ENCODE results near the gene PAIP2B. TPM values are rescaled to one million over a fixed set of nuclear protein-coding genes. Genes with fewer than 3 reads are reported as not detected.

Gene PAIP2B
- total RNA-seq (2012; rRNA removed): 0.18 and 0.28 TPM in 2 replicates
- 0.14 and 0.15 TPM in 2 replicates for polyA plus RNA-seq (2012; rRNA removed)
- 0.03 and 0.04 TPM in 2 replicates for polyA plus RNA-seq (2012; cell fraction: cytosol; rRNA removed)
- 0.01 and 0.10 TPM in 2 replicates for polyA plus RNA-seq (2012; cell fraction: nucleus; rRNA removed; ENCODE audit: low replicate concordance)
- percentile 17 among the genes with signal in this experiment for Bru-seq, nascent RNA
- percentile 15 among the genes with signal in this experiment for BruChase-seq, experiment 1, labeled RNA remaining after a 6-hour chase
- BruChase-seq, experiment 2, labeled RNA remaining after a 2-hour chase: percentile 11 among the genes with signal in this experiment
- long read RNA-seq: 0 reads

- DNase-seq: peak; percentile 97
- intact Hi-C loops (cut with micrococcal nuclease): no loop called here
- Histone ChIP-seq H2BK120ac (ENCODE audit: low read depth, low read length) (no peak within 1 kb of the TSS), H4K91ac (ENCODE audit: insufficient read depth, low read depth, low read length) (no peak within 1 kb of the TSS), H3K9me3 (ENCODE audit: control insufficient read depth, insufficient read depth, low read length) (no peaks in the 10 kb centered on the region), H2AK5ac (ENCODE audit: low read depth, low read length) (no peak within 1 kb of the TSS), H3K4me1 (ENCODE audit: control insufficient read depth, insufficient read depth, low read length) (peaks cover 2% of the 10 kb centered on the region; the same call in 1 of the 2 replicates), H2BK15ac (ENCODE audit: low read depth, low read length) (no peak within 1 kb of the TSS), H3K14ac (replicated peaks; ENCODE audit: low read depth, low read length) (no peak within 1 kb of the TSS; the same call in 1 of the 2 replicates), H3K79me1 (ENCODE audit: low read depth in 1 of 2, low read length in 2 of 2) (no peaks in the 10 kb centered on the region), H2BK5ac (ENCODE audit: low read depth, low read length, poor library complexity, severe bottlenecking) (no peak within 1 kb of the TSS), H4K8ac (ENCODE audit: low read depth in 2 of 2, low read length in 2 of 2) (no peak within 1 kb of the TSS), H3K36me3 (ENCODE audit: control insufficient read depth, insufficient read depth, low read length) (no peaks in the 10 kb centered on the region), H3K4ac (ENCODE audit: low read depth, low read length) (no peak within 1 kb of the TSS), H3K27ac (ENCODE audit: insufficient read depth, low read length) (no peak within 1 kb of the TSS), H3K4me3 (ENCODE audit: insufficient read depth, low read depth, low read length) (peak within 1 kb of the TSS; percentile 57), H2AK9ac (replicated peaks; ENCODE audit: low read depth, low read length, poor library complexity) (peak within 1 kb of the TSS; percentile 73), H2AFZ (replicated peaks; ENCODE audit: low read length, poor library complexity) (peak within 1 kb of the TSS; percentile 97), H3K4me2 (ENCODE audit: low read depth, low read length) (peak within 1 kb of the TSS; percentile 83), H2BK20ac (ENCODE audit: low read depth, low read length) (no peak within 1 kb of the TSS), H3K9me1 (ENCODE audit: insufficient read depth, low read length) (no peaks in the 10 kb centered on the region), H3K23ac (ENCODE audit: low read depth, low read length) (no peak within 1 kb of the TSS), H3K27me3 (ENCODE audit: control insufficient read depth, insufficient read depth, low read length) (peaks cover 4% of the 10 kb centered on the region; the same call in 1 of the 2 replicates), H3K9ac (ENCODE audit: low read depth, low read length) (no peak within 1 kb of the TSS), H3K56ac (ENCODE audit: extremely low read depth, insufficient read depth, low read length) (no peak within 1 kb of the TSS), H3K18ac (ENCODE audit: low read depth, low read length) (no peak within 1 kb of the TSS), H4K20me1 (ENCODE audit: insufficient read depth, low read length) (no peaks in the 10 kb centered on the region), H4K5ac (ENCODE audit: low read depth, low read length) (no peak within 1 kb of the TSS)
- in situ Hi-C loops (cut with MboI; ENCODE audit: low sequenced_read_pairs): no loop called here
- 2% methylated on average over 10 of the region's 30 CpGs; no CpG with 5 or more reads in 1 of the 2 experiments for WGBS, 2 experiments (ENCODE audit: extremely low coverage in 2 of 2, insufficient read length in 1 of 2)
- POLR2A ChIA-PET (ENCODE audit: unreplicated experiment): no interaction called here
- CTCF ChIA-PET: no interaction called here
- BruUV-seq (replicated peaks): no TSS peak
- dilution Hi-C loops (cut with HindIII; ENCODE audit: low sequenced_read_pairs, unreplicated experiment): no loop called here
- no peak for TF ChIP-seq CEBPB (IDR thresholded peaks at IDR 0.05; ENCODE audit: low read depth, low read length)
- peak; percentile 49; the same call in 1 of the 2 replicates for TF ChIP-seq FOS (IDR thresholded peaks at IDR 0.05; ENCODE audit: low read depth, low read length)
- peak; percentile 52 for TF ChIP-seq RFX5 (IDR thresholded peaks at IDR 0.05; ENCODE audit: low read depth, low read length)
- peak; percentile 97 for ATAC-seq (ENCODE audit: low read depth)
These were observed at the start of gene PAIP2B for GRCh38 chr2:71226965-71227560. Gene PAIP2B, minus strand, starts transcription at chr2:71227103. Its CDS starts 24,514 bp downstream, at chr2:71202589.

All from IMR-90 (cell line).